ENCODE results near the gene RFNG. TPM values are rescaled to one million over a fixed set of nuclear protein-coding genes. Genes with fewer than 3 reads are reported as not detected.

The RFNG gene
- total and polyA plus RNA-seq, 2 of the 13 experiments (the other 11 are each of a cell fraction or from before 2014, with no cell fraction given): 61.4 to 64.0 TPM

DNA sequence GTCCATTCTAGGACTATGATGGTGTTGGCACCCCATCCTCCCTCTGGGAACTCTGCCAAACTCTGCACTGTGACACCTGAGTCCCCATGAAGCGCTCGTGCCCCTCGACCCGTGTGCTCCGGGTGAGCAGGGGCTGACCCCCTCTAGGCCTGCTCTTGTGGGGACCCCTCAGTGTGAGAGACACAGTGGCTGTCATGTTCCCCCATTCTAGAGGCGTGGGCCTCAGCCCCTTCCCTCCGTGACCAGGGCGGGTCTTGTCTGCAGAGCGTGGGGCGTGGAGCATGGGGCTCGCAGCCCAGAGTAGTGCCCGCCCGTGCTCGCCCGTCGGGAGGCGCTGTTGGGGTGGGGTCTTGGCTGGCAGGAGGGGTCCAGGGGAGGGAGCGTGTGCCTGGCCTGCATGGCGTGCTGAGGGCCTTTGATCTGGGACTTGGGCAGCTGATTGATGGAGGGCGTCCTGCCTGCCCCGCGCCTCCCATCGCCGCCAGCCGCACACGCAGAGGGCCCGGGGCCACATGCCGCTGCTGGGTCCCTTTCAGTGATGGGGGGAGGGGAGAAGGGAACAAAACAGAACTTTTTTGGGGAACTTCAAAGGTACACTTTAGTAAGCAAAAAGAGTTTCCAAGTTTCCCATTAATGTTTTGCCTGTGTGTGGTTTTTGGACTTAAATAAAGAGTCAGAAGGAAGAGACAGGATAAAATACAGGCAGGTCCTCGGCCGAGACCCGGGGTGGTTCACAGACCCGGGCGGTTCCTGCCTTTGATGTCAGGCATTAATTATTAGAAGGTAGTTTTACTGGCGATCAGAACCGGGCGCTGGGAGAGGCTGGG, 51.4 kb downstream of the RFNG start (continued):
- TF ChIP-seq, protein P1, sequence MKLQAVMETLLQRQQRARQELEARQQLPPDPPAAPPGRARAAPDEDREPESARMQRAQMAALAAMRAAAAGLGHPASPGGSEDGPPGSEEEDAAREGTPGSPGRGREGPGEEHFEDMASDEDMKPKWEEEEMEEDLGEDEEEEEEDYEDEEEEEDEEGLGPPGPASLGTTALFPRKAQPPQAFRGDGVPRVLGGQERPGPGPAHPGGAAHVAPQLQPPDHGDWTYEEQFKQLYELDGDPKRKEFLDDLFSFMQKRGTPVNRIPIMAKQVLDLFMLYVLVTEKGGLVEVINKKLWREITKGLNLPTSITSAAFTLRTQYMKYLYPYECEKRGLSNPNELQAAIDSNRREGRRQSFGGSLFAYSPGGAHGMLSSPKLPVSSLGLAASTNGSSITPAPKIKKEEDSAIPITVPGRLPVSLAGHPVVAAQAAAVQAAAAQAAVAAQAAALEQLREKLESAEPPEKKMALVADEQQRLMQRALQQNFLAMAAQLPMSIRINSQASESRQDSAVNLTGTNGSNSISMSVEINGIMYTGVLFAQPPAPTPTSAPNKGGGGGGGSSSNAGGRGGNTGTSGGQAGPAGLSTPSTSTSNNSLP (IDR thresholded peaks at IDR 0.05; ENCODE audit: low read depth, low read length): peak; percentile 71; the same call in 1 of the 2 replicates
- TF ChIP-seq ZNF790 (CRISPR knock-in tag; IDR thresholded peaks at IDR 0.05; ENCODE audit: borderline replicate concordance): no peak
- TF ChIP-seq YEATS2 (CRISPR knock-in tag; IDR thresholded peaks at IDR 0.05; ENCODE audit: borderline replicate concordance): no peak
- TF ChIP-seq DNMT1 (CRISPR knock-in tag; IDR thresholded peaks at IDR 0.05): no peak
- TF ChIP-seq ZBTB49 (CRISPR knock-in tag; IDR thresholded peaks at IDR 0.05; ENCODE audit: borderline replicate concordance): no peak
- TF ChIP-seq ZNF549 (CRISPR knock-in tag; IDR thresholded peaks at IDR 0.05): no peak
- no peak for TF ChIP-seq ZNF382 (CRISPR knock-in tag; IDR thresholded peaks at IDR 0.05; ENCODE audit: borderline replicate concordance)
- TF ChIP-seq MXI1 (IDR thresholded peaks at IDR 0.05; ENCODE audit: borderline replicate concordance, low read depth, low read length): peak; percentile 31; the same call in 1 of the 3 replicates
- TF ChIP-seq ZNF362 (CRISPR knock-in tag; IDR thresholded peaks at IDR 0.05; ENCODE audit: borderline replicate concordance): peak; percentile 48; the same call in 1 of the 2 replicates
- TF ChIP-seq ATF3 (CRISPR knock-in tag; IDR thresholded peaks at IDR 0.05): 0 out of 2 replicates have a peak, but pooled peaks have one; percentile 30
- 0 out of 2 replicates have a peak, but pooled peaks have one; percentile 27 for TF ChIP-seq ZHX2 (IDR thresholded peaks at IDR 0.05; ENCODE audit: low read depth)
- no peak; the same call in 1 of the 2 replicates for TF ChIP-seq ZHX2 (CRISPR knock-in tag; IDR thresholded peaks at IDR 0.05; ENCODE audit: borderline replicate concordance)
- TF ChIP-seq GFI1 (CRISPR knock-in tag; IDR thresholded peaks at IDR 0.05; ENCODE audit: borderline replicate concordance): no peak; the same call in 1 of the 2 replicates
- TF ChIP-seq ATF2 (CRISPR knock-in tag; IDR thresholded peaks at IDR 0.05): no peak; the same call in 1 of the 2 replicates
